Astrocyte (in vitro differentiated cells and primary cell): ENCODE results near the gene MYOG. TPM values are rescaled to one million over a fixed set of nuclear protein-coding genes. Genes with fewer than 3 reads are reported as not detected.
A peak's percentile ranks its signal among the peaks of the same experiment; 100 is the strongest.

Experiments used
- DNase-seq: peaks from one replicate; pipeline ENCODE4 v3.0.0-alpha.2; 2010; ENCODE audit warnings: low read depth
- FAIRE-seq: peaks from 2 replicates; lab custom pipeline; 2011; peaks lifted over from hg19 to GRCh38; lab: Jason Lieb, UNC
- H2AFZ ChIP-seq: 2 replicates; pipeline ENCODE4 v1.6.0; 2012; ENCODE audit warnings: low read depth, low read length, inconsistent platforms
- H3K27ac ChIP-seq: 2 replicates; pipeline ENCODE4 v1.5.1; 2011; ENCODE audit warnings: low read depth, low read length, inconsistent platforms
- H3K27me3 ChIP-seq: 2 replicates; pipeline ENCODE4 v1.6.0; 2011; ENCODE audit warnings: low read length, inconsistent platforms; ENCODE audit not compliant: insufficient read depth
- H3K36me3 ChIP-seq: 2 replicates; pipeline ENCODE4 v1.5.1; 2011; ENCODE audit warnings: low read length, inconsistent platforms; ENCODE audit not compliant: insufficient read depth
- H3K4me1 ChIP-seq: 2 replicates; pipeline ENCODE4 v1.5.1; 2011; ENCODE audit warnings: low read length, inconsistent platforms; ENCODE audit not compliant: insufficient read depth
- H3K4me2 ChIP-seq: 2 replicates; pipeline ENCODE4 v1.6.0; 2012; ENCODE audit warnings: low read length, inconsistent platforms
- H3K4me3 ChIP-seq: 2 replicates; pipeline ENCODE4 v1.5.1; 2011; ENCODE audit warnings: low read depth, mild to moderate bottlenecking, low read length, inconsistent platforms; ENCODE audit not compliant: insufficient read depth
- H3K79me2 ChIP-seq: 2 replicates; pipeline ENCODE4 v1.6.0; 2012; ENCODE audit warnings: mild to moderate bottlenecking, low read length, inconsistent platforms; ENCODE audit not compliant: insufficient read depth
- H3K9ac ChIP-seq: 2 replicates; pipeline ENCODE4 v1.6.0; 2012; ENCODE audit warnings: mild to moderate bottlenecking, low read length, inconsistent platforms
- H3K9me3 ChIP-seq: 2 replicates; pipeline ENCODE4 v1.5.1; 2012; ENCODE audit warnings: low read depth, mild to moderate bottlenecking, low read length, inconsistent platforms; ENCODE audit not compliant: insufficient read depth
- H4K20me1 ChIP-seq: 2 replicates; pipeline ENCODE4 v1.6.0; 2012; ENCODE audit warnings: low read length, inconsistent platforms; ENCODE audit not compliant: insufficient read depth
- H3K27ac Mint-ChIP-seq: one replicate; pipeline ENCODE4 v1.8.0; 2021; ENCODE audit warnings: mild to moderate bottlenecking, mixed read lengths; ENCODE audit not compliant: unreplicated experiment
- H3K27me3 Mint-ChIP-seq: one replicate; pipeline ENCODE4 v1.8.0; 2021; ENCODE audit warnings: low read depth, mixed read lengths; ENCODE audit not compliant: unreplicated experiment
- H3K36me3 Mint-ChIP-seq: one replicate; pipeline ENCODE4 v1.8.0; 2021; ENCODE audit warnings: low read depth, mixed read lengths; ENCODE audit not compliant: unreplicated experiment
- H3K4me1 Mint-ChIP-seq: one replicate; pipeline ENCODE4 v1.8.0; 2021; ENCODE audit warnings: low read depth, mixed read lengths; ENCODE audit not compliant: unreplicated experiment
- H3K4me3 Mint-ChIP-seq: one replicate; pipeline ENCODE4 v1.8.0; 2021; ENCODE audit warnings: mild to moderate bottlenecking, moderate library complexity, mixed read lengths; ENCODE audit not compliant: unreplicated experiment
- H3K9me3 Mint-ChIP-seq: one replicate; pipeline ENCODE4 v1.8.0; 2021; ENCODE audit warnings: mild to moderate bottlenecking, mixed read lengths; ENCODE audit not compliant: unreplicated experiment
- EZH2 ChIP-seq: IDR thresholded peaks from 2 replicates; pipeline ENCODE4 v1.6.1; 2012; ENCODE audit warnings: mild to moderate bottlenecking, low read length, inconsistent platforms; ENCODE audit not compliant: insufficient read depth
- total RNA-seq: library from RNA; stranded (reverse); gene quantifications from 2 replicates; pipeline ENCODE4 v1.2.1, GENCODE V29; 2021
- TF ChIP-seq, protein P1 (sequence below): IDR thresholded peaks from 2 replicates; pipeline ENCODE4 v1.5.1; 2011; ENCODE audit warnings: low read depth, mild to moderate bottlenecking, inconsistent platforms, low read length, moderate library complexity; ENCODE audit not compliant: insufficient read depth

The MYOG gene
- total RNA-seq, 1 donor from 2014 or later, result not detected

DNA sequence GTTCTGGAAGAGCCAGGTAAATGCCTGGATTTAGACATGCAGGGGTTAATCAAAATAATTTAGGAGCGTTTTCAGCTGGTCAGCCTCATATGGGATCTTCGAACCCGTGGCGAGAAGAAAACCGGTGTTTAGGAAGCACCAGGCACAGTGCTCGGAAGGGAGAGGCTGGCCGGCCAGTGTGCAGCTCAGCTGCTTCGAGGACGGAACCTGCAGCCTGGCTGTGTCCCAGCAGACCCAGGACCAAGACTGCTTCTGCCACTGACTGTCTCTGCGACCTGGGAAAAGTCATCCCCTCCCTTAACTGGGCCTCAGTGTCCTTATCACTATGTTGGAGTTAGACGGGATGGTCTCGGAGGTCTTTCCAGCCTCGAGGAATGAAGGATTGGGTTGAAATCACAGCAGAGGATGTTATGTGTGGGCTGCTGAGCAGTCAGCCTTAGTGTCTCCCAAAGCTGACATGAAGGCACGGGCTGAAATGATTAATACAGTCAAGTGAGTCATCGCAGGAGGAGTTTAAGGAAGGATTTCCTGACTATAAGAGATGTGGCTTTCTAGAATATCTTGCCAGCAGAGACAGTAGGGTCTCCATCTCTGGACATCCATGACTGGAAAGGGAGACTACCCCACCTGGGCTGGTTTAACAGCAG is 38.7 kb downstream of the MYOG start:
- H3K9me3 Mint-ChIP-seq, result no peaks in the 10 kb centered on the region
- H2AFZ ChIP-seq, result no peak overlapping the region
- no peak overlapping the region for H3K4me3 Mint-ChIP-seq
- H3K79me2 ChIP-seq, result no peaks in the 10 kb centered on the region
- peaks cover 37% of the 10 kb centered on the region for H3K36me3 Mint-ChIP-seq
- H3K4me3 ChIP-seq, result no peak overlapping the region
- no peaks in the 10 kb centered on the region for H4K20me1 ChIP-seq
- peaks cover 12% of the 10 kb centered on the region for H3K4me1 ChIP-seq
- H3K4me1 Mint-ChIP-seq, result peaks cover 18% of the 10 kb centered on the region
- no peak overlapping the region for H3K27ac Mint-ChIP-seq
- DNase-seq, result peak; percentile 83
- H3K27me3 ChIP-seq, result no peaks in the 10 kb centered on the region
- H3K36me3 ChIP-seq, result no peaks in the 10 kb centered on the region
- peaks cover 33% of the 10 kb centered on the region for H3K27me3 Mint-ChIP-seq
- H3K27ac ChIP-seq, result no peak overlapping the region
- peak; percentile 83 for FAIRE-seq
- H3K9ac ChIP-seq, result no peak overlapping the region
- TF ChIP-seq, protein P1, sequence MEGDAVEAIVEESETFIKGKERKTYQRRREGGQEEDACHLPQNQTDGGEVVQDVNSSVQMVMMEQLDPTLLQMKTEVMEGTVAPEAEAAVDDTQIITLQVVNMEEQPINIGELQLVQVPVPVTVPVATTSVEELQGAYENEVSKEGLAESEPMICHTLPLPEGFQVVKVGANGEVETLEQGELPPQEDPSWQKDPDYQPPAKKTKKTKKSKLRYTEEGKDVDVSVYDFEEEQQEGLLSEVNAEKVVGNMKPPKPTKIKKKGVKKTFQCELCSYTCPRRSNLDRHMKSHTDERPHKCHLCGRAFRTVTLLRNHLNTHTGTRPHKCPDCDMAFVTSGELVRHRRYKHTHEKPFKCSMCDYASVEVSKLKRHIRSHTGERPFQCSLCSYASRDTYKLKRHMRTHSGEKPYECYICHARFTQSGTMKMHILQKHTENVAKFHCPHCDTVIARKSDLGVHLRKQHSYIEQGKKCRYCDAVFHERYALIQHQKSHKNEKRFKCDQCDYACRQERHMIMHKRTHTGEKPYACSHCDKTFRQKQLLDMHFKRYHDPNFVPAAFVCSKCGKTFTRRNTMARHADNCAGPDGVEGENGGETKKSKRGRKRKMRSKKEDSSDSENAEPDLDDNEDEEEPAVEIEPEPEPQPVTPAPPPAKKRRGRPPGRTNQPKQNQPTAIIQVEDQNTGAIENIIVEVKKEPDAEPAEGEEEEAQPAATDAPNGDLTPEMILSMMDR, result no peak
- TF ChIP-seq EZH2, result no peak
- H3K9me3 ChIP-seq, result no peaks in the 10 kb centered on the region
- H3K4me2 ChIP-seq, result peak overlapping the region; percentile 48

DNA sequence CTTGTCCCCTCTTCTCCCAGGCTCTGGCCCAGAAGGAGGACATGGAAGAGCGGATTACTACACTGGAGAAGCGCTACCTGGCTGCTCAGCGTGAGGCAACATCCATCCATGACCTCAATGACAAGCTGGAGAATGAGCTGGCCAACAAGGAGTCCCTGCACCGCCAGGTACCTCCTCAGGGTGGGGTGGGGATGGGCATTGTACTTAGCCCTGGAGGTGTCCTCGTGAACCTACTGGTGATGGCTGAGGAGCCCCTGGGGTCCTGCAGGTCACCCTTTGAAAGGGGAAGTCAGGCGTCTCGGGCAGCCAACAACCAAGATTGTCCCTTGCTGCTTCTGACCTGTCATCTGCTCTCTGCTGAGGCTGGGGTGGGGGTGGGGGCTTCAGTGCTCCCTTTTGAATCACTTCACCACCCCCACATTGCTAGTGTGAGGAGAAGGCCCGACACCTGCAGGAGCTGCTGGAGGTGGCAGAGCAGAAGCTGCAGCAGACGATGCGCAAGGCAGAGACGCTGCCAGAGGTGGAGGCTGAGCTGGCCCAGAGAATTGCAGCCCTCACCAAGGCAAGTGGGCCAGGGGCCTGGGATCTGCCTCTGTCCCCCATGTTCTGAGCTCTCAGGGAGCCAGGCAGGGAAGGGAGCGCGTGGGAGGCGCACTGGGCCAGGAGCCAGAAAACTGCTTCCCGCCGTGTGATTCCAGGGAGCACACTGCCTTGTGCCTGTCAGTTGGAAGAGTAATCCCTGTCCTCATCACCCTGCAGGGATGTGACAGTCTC is 39.8 kb downstream of the MYOG start:
- H3K9ac ChIP-seq, result no peak overlapping the region
- H3K4me2 ChIP-seq, result no peak overlapping the region
- Mint-ChIP-seq H3K36me3 (peaks cover 39% of the 10 kb centered on the region), H3K27me3 (peaks cover 32% of the 10 kb centered on the region), H3K4me3 (no peak overlapping the region), H3K27ac (no peak overlapping the region), H3K9me3 (no peaks in the 10 kb centered on the region), H3K4me1 (peaks cover 18% of the 10 kb centered on the region)
- no peaks in the 10 kb centered on the region for H3K27me3 ChIP-seq
- H3K79me2 ChIP-seq, result no peaks in the 10 kb centered on the region
- no peak overlapping the region for H3K27ac ChIP-seq
- peaks cover 12% of the 10 kb centered on the region for H3K4me1 ChIP-seq
- H3K4me3 ChIP-seq, result no peak overlapping the region
- no peaks in the 10 kb centered on the region for H3K9me3 ChIP-seq
- no peaks in the 10 kb centered on the region for H4K20me1 ChIP-seq
- H3K36me3 ChIP-seq, result no peaks in the 10 kb centered on the region
- no peak for TF ChIP-seq EZH2
- TF ChIP-seq, protein P1, result no peak
- FAIRE-seq, result no peak
- H2AFZ ChIP-seq, result no peak overlapping the region
- DNase-seq, result peak; percentile 18
